Stimulated activated CD8-positive, alpha-beta memory T cell treated with anti-CD3 and anti-CD28 coated beads, Interleukin-15, amount 100 ng/mL, for 4 hours (primary cell): ENCODE measurements around the gene ABCB9.
A peak's percentile ranks its signal among the peaks of the same experiment; 100 is the strongest.
"Not testable (repeated sequence)": the region's sequence is repeated elsewhere in the genome, so short reads cannot be mapped to it uniquely, and the experiment has no call there.

Experiments used
- DNase-seq, 2 donors: peaks; one replicate each; pipeline ENCODE4 v3.0.0-alpha.2; 2020; ENCODE audit warnings: low read depth in 2 of 2

ABCB9 gene

GRCh38 chr12:122963941-122964265 is 2.4 kb downstream of the ABCB9 start:
- no peak for DNase-seq

DNA sequence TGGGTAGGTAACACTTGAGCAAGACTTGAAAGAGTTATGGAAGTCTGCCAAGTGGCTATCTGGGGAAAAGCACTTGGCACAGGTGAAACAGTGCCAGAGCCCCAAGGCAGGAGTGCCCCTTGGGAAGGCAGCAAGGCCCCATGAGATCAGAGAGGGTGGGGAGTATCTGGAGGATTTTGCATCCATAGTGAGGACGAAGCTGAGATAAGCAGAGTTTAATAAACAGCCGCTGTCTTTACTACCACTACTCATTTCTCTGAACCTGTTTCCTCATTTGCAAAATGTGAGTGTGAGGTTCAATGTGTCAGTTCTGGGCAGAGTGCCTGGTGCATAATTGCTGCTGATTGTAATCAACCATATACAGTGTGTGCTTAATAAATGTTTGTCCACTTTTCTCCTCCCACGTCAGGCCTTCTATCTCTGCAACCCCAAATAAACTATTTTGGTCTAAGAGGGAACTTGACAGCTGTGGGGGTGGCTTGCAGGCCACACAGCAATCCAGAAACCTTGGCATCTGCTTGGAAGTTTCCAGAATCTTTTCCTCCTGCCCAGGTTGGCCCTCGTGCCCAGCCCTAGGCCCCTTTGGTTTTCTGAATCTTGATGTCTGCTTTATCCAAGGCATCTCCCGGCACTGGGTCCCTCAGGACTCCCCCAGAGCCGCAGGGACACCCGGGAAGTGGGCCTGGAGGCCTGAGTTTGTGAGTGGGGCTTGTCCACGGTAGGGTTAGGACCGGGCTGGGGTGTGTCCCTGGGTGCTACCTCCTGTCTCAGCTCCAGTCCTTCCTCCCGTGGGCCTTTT is 4.5 kb downstream of the ABCB9 start:
- DNase-seq: no peak

DNA sequence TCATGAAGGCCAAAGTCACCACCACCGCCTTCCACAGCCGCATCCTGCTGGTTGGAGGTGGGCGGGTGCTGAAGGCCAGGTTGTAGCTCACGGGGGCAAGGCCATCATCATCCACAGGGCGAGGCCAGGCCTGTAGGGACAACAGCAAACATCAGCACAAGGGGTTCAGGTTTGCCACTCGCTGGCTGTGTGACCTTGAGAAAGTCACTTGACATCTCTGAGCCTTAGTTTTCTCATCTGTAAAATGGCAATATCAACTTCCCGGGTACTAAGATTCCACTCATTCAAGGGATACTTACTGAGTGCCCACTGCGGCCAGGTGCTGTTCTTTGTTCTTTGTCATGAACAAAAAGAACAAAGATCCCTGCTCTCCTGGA is 6.1 kb downstream of the ABCB9 start:
- no peak for DNase-seq

DNA sequence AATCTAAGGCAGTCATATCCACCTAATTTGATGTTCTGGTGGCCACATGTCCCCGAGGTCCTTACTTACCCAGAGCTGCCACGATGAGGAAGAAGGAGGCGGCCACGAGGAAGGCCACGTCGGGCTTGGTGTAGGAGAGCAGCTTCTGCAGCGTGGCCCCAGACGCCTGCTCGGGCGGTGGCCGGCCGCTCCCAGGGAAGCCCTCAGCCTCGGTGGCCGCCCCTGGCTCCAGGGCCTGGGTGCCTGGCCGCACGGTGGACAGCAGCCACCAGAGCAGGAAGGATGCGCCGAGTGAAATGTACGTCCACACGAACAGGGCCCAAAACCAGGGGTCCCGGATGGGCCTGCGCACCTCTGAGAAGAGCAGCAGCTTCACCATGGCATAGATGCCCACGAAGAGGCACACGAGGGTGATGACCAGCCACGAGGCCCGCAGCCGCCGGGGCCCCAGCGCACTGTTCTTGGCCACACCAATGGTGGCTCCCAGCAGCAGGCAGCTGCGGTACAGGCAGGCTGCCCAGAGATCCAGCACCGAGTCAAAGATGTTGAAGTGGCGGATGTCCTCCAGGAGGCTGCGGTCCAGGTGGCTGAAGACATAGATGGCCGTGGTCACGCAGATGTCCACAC is 6.6 kb downstream of the ABCB9 start:
- DNase-seq: no peak

GRCh38 chr12:122958198-122958888 is 7.9 kb downstream of the ABCB9 start:
- DNase-seq: no peak

- DNase-seq: no peak
These were observed 10.2 kb downstream of the ABCB9 start for GRCh38 chr12:122956035-122956434.

DNA sequence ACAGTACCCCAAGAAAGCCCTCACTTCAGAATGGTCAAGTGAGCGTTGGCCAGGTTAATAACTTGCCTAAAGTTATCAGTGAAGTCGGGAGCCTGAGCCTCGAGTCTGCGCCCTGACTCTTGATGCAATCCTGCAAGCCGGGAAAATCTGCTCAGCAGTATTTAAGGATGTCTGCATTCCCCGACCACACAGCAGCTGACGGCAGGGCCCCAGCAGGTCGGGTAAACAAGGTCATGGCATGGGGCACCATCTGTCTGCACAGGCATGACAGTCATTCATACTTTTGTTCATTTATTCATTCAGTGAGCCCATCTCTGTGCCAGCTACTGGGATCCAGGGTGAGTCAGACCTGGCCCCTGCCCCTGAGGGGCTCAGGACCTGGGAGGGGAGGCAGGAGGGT is 11.1 kb downstream of the ABCB9 start:
- DNase-seq: no peak

GRCh38 chr12:122951979-122952892 is 14.0 kb downstream of the ABCB9 start:
- peak; percentile 35 to 52 for DNase-seq

- no peak for DNase-seq
These were observed 14.9 kb downstream of the ABCB9 start for GRCh38 chr12:122951406-122951805.

- DNase-seq: no peak
These were observed 16.2 kb downstream of the ABCB9 start for GRCh38 chr12:122949816-122950675.

DNA sequence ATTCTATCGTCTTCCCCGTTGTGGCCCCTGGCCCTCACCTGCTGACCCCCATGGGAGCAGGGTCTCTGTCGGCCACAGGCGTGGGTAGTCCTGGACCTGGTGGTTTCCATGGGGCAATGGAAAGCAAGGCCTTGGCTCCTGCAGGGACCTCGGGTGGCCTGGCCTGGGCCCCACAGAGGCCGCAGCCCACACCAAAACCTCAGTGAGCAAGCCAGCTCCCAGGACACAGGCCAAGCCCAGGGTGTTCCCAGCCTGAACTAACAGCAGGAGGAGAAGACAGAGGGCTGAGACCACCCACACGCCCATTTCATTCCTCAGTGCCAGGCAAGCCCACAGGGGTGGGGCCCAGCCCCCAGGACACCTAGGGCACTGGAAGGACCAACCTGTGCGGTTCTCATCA is 16.9 kb downstream of the ABCB9 start:
- no peak for DNase-seq

DNA sequence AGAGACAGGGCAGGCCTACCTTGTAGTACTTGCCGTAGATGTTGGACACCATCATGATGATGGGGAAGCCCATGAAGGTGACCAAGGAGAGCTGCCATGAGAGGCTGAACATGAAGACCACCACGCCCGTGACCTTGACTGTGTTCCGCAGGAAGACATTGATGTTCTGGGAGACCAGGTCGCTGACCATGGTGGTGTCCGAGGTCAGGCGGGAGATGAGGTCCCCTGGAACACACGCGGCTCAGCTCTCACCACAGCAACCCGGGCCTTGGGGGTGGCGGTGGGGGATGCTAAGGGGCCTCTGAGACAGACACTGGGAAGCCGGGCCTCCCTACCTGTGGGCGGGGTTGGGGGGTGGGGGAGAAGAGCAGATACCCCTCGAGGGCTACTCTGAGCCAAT is 17.7 kb downstream of the ABCB9 start:
- no peak for DNase-seq

GRCh38 chr12:122947352-122947792 is 18.9 kb downstream of the ABCB9 start:
- no peak for DNase-seq

- peak; percentile 67 to 75 for DNase-seq
These were observed 19.4 kb downstream of the ABCB9 start for GRCh38 chr12:122946690-122947341.

DNA sequence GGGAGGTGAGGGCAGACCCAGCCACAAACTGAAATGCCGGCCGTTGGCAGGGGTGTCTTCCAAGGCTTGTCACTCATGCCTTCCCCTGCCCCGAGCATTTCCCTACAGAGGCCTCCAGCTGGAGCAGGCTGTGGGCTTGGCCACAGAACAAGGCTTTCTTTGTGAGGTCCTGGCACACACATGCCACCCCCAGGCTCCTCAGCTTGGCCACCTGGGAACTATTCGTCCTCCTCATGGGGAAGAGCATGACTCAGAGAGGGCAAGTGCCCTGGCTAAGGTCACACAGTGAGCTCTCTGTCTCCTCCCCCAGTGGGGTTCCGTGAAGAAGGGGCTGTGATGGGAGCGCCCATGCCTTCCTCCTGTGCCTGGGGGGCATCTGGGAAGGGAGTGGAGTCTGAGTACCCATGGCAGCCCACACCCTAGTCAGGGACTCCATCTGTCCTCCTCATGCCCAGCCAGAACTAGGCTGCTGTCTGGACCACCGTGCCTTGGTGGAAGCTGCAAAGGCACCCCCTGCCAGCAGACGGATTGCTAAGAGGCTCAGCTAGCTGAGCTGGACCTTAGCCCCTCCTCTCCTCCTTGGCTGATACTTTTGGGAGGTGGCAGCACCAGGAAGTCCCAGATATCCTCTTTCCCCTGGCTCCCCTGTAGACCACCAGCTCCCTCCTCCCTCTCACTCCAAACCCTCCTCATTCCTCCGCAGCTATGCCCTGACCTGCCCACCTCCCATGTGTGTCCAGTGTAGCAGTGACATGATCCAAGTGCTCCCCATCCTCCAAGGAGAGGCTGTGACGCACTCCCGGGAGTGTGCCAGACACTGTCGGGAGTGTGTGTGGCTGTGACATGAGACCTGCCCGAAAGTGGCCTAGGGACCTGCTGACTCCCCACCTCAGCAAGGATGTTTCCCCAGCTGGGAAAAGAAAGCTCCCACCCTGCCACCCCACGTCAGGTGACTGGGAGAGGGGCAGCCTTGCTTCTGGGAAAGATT is 21.4 kb downstream of the ABCB9 start:
- DNase-seq: no peak

GRCh38 chr12:122943196-122943595 is 23.1 kb downstream of the ABCB9 start:
- no peak for DNase-seq

GRCh38 chr12:122942637-122943036 is 23.6 kb downstream of the ABCB9 start:
- no peak for DNase-seq

DNA sequence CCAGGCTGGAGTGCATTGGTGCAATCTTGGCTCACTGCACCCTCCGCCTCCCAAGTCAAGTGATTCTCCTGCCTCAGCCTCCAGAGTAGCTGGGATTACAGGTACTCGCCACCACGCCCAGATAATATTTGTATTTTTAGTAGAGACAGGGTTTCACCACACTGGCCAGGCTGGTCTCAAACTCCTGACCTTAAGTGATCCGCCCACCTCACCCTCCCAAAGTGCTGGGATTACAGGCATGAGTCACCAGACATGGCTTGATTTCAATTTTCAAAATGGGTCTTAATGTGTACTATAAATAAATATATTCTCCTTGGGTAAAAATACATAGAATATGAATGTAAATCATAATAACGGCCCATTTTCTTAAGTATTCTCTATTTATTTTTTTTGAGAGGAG is 24.9 kb downstream of the ABCB9 start:
- DNase-seq: not testable (repeated sequence)

- no peak for DNase-seq
These were observed 27.1 kb downstream of the ABCB9 start for GRCh38 chr12:122939125-122939524.
